Erythroblast (primary cell): Measurements from ENCODE around the gene DOCK9.
A peak's percentile ranks its signal among the peaks of the same experiment; 100 is the strongest.

ENCODE experiments used
- DNase-seq, 2 experiments: peaks; one replicate each; lab custom pipeline; 2025; lab: John Stamatoyannopoulos, UW
- GATA1 ChIP-seq: IDR thresholded peaks from 2 replicates; pipeline ENCODE4 v1.6.1; 2011; ENCODE audit warnings: low read depth, mild to moderate bottlenecking, control low read depth, low read length, moderate library complexity
- POLR2A ChIP-seq: IDR thresholded peaks from 2 replicates; pipeline ENCODE4 v1.6.1; 2011; ENCODE audit warnings: mild to moderate bottlenecking, low read length

The DOCK9 gene

DNA sequence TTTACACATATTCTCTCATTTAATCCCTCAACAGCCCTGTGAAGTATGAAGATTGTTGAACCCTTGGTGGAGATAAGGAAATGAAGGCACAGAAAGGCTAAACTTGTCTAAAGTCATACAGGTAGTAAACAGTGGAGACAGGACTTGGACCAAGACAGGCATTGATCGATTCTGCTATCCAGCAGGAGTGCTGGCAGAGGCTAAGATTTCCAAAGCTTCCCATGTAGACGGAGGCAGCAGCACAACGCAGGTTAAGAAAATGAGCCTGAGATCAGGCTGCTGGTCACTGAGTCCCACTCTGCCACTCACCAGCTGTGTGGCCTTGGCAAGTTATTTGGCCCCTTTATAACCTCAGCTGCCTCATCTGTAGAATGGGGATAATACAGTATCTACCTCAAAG, 140.0 kb downstream of the DOCK9 start:
- TF ChIP-seq POLR2A (no peak), GATA1 (no peak)

DNA sequence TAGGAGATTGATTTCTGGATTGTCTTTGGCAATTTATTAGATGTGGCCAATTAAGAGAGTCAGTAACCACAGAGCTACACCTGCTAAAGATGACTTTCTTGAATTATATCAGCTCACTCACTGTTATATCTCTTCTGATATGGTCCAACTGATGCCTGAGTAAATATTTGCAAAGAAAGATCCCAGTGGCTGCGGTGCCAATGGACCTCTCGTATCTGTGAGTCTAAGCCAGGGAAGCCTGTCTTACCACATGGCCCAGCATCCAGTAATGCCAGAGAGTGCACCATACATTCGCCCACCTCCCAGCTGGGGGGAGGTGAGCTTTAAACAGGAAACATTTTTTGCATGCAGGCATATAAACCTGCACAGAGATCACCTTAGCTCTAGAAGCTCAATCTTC, 142.7 kb downstream of the DOCK9 start:
- TF ChIP-seq GATA1: no peak
- TF ChIP-seq POLR2A: no peak
- no peak for DNase-seq

More for the DNA sequence above, 140.0 kb downstream of the DOCK9 start:
- DNase-seq: no peak

DNA sequence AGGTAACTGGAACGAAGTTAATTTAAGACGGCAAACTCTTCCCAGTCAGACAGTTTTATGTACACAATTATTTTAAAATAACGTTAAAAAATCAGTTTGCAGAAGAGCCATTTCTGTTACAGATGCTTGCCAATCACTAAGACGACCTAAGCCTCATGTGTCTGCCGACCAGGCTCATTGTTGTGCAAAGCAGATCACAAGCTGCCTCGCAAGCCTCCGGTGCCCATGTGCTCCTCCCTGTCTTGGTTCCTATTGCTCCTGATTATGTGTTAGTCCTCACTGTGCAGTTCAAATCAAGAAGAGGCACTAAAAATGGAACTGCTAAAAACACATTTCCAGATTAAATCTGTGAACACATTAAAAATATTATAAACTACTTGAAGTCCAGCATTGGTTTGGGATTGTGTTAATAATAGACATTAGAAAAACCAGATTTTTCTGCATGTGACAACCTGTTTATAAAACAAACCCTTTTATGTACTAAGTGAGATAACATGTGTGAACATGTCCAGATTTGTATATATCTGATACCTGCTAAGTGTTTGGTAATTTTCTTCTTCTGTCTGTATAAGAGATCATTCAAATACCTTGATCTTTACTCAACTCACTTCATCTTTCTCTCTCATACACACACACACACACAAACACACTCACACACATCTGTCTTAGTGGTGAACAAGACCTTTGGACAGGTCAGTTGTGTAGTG, 143.5 kb downstream of the DOCK9 start:
- DNase-seq: no peak
- TF ChIP-seq GATA1 (no peak), POLR2A (no peak)

DNA sequence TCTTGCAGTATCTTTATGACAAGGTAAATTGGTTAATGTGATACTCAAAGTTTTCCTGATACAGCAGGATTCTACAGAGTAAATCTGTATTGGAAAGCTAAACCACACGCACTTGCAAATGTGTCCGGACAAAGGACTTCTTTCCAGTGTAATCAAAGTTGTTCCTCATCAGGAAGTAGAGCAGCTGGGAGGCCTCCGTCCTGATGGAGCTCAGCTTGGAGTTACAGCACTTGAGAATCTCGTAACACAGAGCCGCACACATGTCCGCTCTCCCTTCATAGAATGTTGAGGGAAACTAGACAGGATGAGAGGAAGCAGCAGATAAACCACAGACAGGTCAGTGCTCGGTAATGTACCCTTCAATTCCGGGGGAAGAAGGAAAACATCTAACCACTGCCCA, 146.6 kb downstream of the DOCK9 start:
- TF ChIP-seq GATA1 (no peak), POLR2A (no peak)
- DNase-seq: no peak

DNA sequence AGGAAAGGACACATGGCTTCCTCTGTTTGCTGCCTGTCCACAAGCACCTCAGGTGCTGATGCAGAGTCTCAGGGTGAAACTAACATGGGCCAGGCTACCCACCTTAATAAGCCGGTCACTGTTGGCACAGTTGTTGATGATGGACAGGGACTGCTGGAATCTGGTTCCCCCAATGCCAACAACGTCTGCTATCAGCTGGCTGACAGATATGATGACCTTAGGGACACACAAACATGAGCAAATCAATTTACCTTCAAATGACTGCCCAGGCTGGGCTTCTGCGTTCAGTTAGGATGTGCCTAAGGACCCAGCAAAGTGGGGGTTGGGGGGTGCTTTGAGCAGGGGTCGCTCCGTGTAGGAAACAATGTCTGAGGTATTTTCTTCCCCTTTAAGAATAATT, 148.3 kb downstream of the DOCK9 start:
- DNase-seq: no peak
- TF ChIP-seq POLR2A (no peak), GATA1 (no peak)

DNA sequence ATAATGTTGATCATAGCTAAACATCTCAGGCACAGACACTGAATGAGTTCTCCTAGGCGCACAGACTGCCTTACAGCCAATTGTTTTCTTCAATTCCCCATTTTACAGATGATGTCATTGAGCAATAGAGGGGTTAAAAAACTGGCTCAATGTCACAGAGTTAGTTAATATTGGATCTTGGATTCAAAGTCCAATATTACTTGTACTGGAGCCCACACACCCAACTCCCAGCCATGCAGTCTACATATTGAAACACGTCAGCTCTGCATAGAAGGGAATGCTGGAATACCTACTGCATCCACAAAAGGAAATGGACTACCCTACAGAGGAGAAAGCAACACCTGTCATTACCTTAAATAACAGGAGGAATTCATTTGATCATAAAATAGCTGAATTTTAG, 149.2 kb downstream of the DOCK9 start:
- DNase-seq: no peak
- TF ChIP-seq GATA1 (no peak), POLR2A (no peak)

DNA sequence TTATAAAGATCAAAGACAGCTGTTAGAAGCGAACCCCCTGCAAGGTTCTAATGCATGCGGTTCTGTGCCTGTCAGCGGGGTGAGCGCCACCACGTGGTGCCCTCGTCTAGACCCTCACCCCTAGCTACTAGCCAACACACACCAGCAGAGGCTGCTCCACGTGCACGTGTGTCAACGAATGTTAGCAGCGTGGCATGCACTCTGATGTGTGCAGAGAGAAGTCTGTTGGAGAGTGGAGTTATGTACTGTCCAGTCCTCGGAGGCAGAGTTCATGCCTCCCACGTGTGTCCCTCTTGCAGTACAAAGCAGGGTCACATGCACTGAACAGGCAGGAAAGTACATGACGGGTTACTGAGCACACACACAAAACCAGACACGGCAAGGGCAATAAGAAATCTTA, 150.4 kb downstream of the DOCK9 start:
- DNase-seq: peak in 1 of 2 experiments; percentile 3
- TF ChIP-seq POLR2A (no peak), GATA1 (no peak)

DNA sequence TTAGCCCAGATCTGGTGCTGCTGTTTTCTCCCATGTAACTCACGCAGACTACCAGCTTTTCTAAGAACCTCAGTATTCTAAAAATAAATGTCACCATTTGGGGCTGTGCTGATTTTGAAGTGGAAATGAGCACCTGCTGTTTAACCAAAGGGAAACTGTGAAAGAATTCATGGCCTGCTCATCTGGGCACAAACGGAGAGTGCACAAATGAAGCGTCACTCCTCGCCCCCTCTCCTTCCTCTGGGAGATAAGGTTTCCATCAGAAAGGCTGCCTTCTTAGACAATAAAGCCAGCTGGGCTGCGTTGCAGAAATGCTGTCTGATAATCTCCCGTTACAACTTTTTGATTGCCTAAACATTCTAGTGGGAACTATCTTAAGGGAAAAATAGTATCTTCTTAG, 151.7 kb downstream of the DOCK9 start:
- no peak for TF ChIP-seq GATA1
- TF ChIP-seq POLR2A: no peak
- no peak for DNase-seq

DNA sequence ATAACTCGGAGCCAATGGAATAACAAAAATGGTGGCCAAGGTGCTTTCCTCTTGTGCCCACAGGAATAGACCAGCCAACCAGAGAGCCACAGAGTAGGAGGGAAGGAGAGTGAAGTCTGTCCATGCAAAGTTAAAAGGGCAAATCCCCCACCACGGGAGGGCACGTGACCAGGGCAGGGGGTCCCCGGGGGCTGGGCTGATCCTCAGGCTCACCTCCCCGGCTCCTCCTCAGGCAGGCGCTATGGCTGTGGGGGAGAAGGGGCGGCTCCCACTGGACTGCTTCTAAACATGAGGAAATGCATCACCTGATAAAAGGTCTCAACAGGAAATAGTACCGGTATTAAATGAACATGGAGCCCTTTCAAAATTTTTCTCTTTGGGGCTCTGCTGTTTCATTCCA, 152.2 kb downstream of the DOCK9 start:
- no peak for DNase-seq
- TF ChIP-seq POLR2A (no peak), GATA1 (no peak)

DNA sequence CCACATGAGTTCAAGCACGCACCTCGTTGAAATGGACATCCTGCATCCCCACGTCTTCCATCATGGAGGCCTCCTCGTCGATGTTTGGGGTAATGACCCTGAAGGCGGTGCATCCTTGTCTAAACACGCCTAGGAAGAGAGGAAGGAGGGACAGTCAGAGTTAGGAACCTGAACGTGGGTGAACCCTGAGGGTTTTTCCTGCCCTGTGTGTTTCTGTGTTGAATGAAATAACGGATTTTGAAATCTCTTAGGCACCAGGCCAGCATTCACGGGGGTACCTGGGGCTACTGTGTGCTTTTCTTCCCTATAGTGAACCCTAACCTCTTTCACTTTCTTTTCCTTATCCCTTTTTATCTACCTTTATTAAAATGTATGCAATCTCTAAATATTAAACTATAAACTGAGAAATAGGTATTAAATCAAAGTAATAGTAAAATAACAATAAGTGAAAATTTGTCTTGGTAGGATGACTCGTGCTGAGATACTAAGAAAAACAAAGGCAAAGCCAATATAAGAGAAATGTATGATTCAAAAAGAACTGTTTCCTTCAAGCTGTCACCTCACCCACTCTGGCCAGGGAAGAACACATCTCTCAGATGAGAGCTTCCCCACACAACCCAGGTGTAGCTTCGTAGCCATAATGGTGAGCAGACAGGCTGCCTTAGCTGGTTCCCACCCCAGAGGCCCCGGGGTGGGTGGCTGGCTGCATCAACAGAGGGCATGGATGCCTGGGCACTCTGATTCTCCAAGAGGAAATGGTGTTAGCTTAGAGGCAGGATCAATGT, 153.3 kb downstream of the DOCK9 start:
- DNase-seq: no peak
- TF ChIP-seq POLR2A: no peak
- no peak for TF ChIP-seq GATA1

DNA sequence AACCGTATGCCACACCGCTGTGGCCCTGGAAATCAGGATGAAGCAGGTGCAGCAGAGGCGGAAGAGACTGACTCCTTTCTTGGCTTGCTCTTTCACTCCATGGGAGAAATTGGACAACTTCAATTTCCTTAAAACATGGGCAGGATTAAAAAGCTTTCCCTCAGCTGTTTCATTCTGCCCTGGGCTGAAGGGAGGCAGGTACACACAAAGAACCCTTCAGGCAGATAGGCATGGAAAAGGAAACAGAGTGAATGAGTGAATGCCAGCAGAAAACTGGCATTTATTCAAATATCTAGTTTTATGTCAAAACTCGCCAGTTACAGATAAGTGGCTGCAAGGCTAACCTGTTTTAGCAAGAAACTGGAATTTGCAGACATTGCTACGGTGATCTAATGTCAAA, 154.4 kb downstream of the DOCK9 start:
- no peak for DNase-seq
- TF ChIP-seq GATA1: no peak
- TF ChIP-seq POLR2A: no peak

DNA sequence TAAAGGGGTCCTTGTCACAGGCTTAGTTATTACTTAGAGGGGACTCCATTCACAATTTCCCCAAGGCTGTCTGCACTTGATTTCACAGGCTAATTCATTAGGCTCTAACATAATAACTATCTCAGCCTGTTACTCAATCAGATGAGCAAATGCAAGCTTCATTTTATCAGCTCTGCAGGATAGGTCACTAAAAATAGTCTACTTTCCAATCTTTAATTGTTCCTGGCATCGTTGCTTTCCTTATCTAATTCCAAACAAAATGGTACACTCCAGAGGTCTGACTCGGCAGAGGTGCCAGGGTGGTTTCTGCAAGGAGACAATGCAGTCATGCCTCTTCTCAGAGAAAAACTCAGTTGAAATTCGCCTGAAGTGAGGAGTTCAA, 155.6 kb downstream of the DOCK9 start:
- DNase-seq: no peak
- no peak for TF ChIP-seq POLR2A
- TF ChIP-seq GATA1: no peak

DNA sequence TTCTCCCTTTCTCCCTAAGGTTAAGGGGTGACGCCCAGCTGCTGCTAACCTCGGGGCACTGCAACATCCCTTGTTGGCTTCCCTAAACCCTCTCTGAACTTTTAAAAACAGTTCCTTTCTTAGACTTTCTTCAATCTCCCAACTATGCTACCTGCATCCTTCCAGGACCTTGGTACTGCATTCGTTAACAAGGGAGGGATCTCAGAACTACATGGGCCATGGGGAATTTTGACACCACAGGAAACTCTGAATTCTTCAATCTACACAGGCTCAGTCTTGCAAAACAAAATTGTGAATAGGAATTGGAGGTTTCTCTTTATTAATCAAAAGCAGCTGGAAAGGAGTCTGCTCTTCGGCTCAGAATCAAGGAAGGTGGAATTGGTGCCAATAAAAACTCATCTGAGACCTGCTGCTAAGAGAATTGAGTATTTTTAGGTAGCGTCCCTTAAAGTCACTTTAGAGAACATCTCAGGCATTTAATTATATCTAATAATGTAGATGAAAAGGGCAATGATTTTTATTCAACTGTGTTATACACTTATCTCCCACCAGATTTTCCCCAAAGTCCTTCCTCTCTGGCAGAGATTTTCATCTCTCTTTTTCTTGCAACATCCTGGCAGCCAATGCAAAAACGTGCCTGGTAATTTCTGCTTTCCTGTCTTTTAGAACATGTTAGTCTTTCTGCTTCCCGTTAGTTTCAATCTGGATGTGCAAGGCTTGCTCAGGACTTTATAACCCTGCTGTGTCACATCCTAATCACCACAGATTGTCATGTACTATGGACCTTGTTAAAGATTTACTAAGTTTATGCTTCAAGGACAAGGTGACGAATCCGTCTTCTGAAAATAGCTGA, 156.3 kb downstream of the DOCK9 start:
- no peak for DNase-seq
- TF ChIP-seq POLR2A: no peak
- no peak for TF ChIP-seq GATA1
